ENCODE data around the gene KRTAP16-1. TPM values are rescaled to one million over a fixed set of nuclear protein-coding genes. Genes with fewer than 3 reads are reported as not detected.

KRTAP16-1 gene
- total RNA-seq, 1 experiment from 2014 or later: not detected

GRCh38 chr17:41329279-41329948 lies 20.3 kb upstream of the KRTAP16-1 start:
- POLR2A ChIA-PET: no interaction called here

DNA sequence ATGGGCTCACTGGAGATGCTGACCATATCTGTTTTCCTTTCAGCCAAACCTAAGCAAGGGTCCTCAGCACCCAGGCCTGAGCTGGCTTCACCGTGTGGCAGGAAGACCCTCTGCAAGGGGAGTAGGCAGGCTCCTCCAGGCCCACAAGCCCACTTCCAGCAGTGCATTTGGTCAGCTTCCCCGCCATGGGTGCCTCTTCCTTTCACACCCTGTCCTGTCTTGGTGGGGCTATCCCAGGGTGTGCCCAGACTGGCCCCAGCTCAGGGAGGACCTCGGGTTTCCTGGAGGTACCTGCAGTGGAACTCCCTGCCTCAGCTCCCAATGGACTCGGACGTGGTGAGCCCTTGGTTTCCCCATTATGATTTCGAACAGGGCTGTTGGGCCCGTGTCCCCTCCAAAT lies 19.1 kb upstream of the KRTAP16-1 start:
- no peak for TF ChIP-seq IRF2 (CRISPR knock-in tag; IDR thresholded peaks at IDR 0.05; ENCODE audit: borderline replicate concordance, low read depth)
- TF ChIP-seq, protein P1, sequence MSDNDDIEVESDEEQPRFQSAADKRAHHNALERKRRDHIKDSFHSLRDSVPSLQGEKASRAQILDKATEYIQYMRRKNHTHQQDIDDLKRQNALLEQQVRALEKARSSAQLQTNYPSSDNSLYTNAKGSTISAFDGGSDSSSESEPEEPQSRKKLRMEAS (CRISPR knock-in tag; IDR thresholded peaks at IDR 0.05): no peak
- TF ChIP-seq, protein P2, sequence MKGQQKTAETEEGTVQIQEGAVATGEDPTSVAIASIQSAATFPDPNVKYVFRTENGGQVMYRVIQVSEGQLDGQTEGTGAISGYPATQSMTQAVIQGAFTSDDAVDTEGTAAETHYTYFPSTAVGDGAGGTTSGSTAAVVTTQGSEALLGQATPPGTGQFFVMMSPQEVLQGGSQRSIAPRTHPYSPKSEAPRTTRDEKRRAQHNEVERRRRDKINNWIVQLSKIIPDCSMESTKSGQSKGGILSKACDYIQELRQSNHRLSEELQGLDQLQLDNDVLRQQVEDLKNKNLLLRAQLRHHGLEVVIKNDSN (CRISPR knock-in tag; IDR thresholded peaks at IDR 0.05): no peak
- no peak for TF ChIP-seq ZNF232 (CRISPR knock-in tag; IDR thresholded peaks at IDR 0.05)
- TF ChIP-seq OVOL2 (CRISPR knock-in tag; IDR thresholded peaks at IDR 0.05; ENCODE audit: borderline replicate concordance): no peak
- Mint-ChIP-seq H3K27me3 (ENCODE audit: low read depth) (no peaks in the 10 kb centered on the region), H3K36me3 (no peaks in the 10 kb centered on the region), H3K9me3 (no peaks in the 10 kb centered on the region), H3K4me1 (0 out of 2 replicates have a peak, but pooled peaks cover 3% of the 10 kb centered on the region), H3K27ac (no peak overlapping the region), H3K4me3 (no peak overlapping the region)
- no peak for ATAC-seq
- POLR2A ChIA-PET: no interaction called here
- no peak for DNase-seq (ENCODE audit: low spot score)
- CTCF ChIA-PET: interaction anchor here (1.3 to 3.3 kb wide), 4 partner anchors 221 to 465 kb away, joined by 3 to 17 read pairs (median 10); no protein-coding TSS in a partner anchor

More at GRCh38 chr17:41329279-41329948, 20.3 kb upstream of the KRTAP16-1 start:
- Mint-ChIP-seq H3K36me3 (no peaks in the 10 kb centered on the region), H3K9me3 (no peaks in the 10 kb centered on the region), H3K27ac (no peak overlapping the region), H3K4me1 (no peaks in the 10 kb centered on the region), H3K4me3 (no peak overlapping the region), H3K27me3 (ENCODE audit: low read depth) (no peaks in the 10 kb centered on the region)
- TF ChIP-seq NFYB (CRISPR knock-in tag; conservative IDR thresholded peaks at IDR 0.05; ENCODE audit: low read depth) (no peak), CTCF (IDR thresholded peaks at IDR 0.05) (peak; percentile 86)
- CTCF ChIA-PET: interaction anchor here (0.9 to 3.3 kb wide), 10 partner anchors 10 to 466 kb away, joined by 3 to 17 read pairs (median 8); no protein-coding TSS in a partner anchor
- peak; percentile 76 for DNase-seq (ENCODE audit: low spot score)
- ATAC-seq: peak; percentile 90

DNA sequence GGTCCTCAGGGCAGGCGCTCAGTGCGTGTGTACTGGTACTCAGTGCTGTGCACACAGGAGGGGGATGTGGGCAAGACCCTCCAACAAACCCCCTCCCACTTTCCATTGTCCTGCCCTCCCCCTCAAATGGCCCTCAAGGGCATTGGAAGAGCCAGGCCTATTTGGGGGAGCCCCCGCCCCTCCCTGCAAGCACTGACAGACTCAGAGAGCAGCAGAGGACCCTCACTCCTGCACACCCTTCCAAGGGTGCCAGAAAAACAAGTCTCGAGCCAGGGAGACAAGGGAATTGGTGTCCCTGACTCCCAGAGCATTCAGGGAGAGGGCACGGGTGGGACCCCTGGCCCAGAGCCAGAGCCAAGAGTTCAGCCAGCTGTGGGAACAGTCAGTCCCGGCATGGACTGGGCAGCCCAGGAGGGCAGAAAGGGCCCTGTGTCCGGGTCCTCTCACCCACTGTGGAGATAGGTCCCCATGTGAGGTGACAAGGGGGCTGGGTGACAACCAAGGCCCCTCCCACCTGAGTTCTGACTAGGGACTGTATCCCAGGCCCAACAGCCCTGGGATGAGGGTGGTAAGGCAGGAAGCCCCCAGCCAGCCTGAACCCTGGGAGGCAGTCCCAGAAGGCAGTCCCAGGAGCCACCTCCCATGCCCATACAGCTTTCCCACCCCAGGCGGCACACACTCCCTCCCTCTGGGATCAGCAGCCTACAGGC lies 18.5 kb upstream of the KRTAP16-1 start:
- Mint-ChIP-seq H3K4me3 (no peak overlapping the region), H3K36me3 (no peaks in the 10 kb centered on the region), H3K9me3 (no peaks in the 10 kb centered on the region), H3K27ac (no peak overlapping the region), H3K4me1 (0 out of 2 replicates have a peak, but pooled peaks cover 3% of the 10 kb centered on the region), H3K27me3 (ENCODE audit: low read depth) (no peaks in the 10 kb centered on the region)
- no peak for TF ChIP-seq ATF1 (CRISPR knock-in tag; IDR thresholded peaks at IDR 0.05)
- no peak for TF ChIP-seq FOXP1 (CRISPR knock-in tag; IDR thresholded peaks at IDR 0.05; ENCODE audit: borderline replicate concordance)
- TF ChIP-seq, protein P3, sequence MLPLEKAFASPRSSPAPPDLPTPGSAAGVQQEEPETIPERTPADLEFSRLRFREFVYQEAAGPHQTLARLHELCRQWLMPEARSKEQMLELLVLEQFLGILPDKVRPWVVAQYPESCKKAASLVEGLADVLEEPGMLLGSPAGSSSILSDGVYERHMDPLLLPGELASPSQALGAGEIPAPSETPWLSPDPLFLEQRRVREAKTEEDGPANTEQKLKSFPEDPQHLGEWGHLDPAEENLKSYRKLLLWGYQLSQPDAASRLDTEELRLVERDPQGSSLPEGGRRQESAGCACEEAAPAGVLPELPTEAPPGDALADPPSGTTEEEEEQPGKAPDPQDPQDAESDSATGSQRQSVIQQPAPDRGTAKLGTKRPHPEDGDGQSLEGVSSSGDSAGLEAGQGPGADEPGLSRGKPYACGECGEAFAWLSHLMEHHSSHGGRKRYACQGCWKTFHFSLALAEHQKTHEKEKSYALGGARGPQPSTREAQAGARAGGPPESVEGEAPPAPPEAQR (CRISPR knock-in tag; IDR thresholded peaks at IDR 0.05): no peak
- TF ChIP-seq GTF2I (CRISPR knock-in tag; conservative IDR thresholded peaks at IDR 0.05): no peak
- TF ChIP-seq SP1 (CRISPR knock-in tag; conservative IDR thresholded peaks at IDR 0.05): no peak
- no peak for TF ChIP-seq ZNF232 (CRISPR knock-in tag; IDR thresholded peaks at IDR 0.05)
- no peak for TF ChIP-seq TCF7 (CRISPR knock-in tag; IDR thresholded peaks at IDR 0.05; ENCODE audit: low read depth)
- no peak for TF ChIP-seq ARID4B (CRISPR knock-in tag; IDR thresholded peaks at IDR 0.05; ENCODE audit: borderline replicate concordance)
- no peak for TF ChIP-seq OVOL2 (CRISPR knock-in tag; IDR thresholded peaks at IDR 0.05; ENCODE audit: borderline replicate concordance)
- TF ChIP-seq AFF4 (CRISPR knock-in tag; IDR thresholded peaks at IDR 0.05; ENCODE audit: borderline replicate concordance): no peak
- ATAC-seq (no peak), DNase-seq (ENCODE audit: low spot score) (no peak)
- ChIA-PET CTCF (interaction anchor here (3.2 to 3.3 kb wide), 2 partner anchors 221 to 338 kb away, joined by 10 to 17 read pairs; no protein-coding TSS in a partner anchor), POLR2A (no interaction called here)
